HCT116 (cell line): ENCODE data around the gene PPRC1. TPM values are rescaled to one million over a fixed set of nuclear protein-coding genes. Genes with fewer than 3 reads are reported as not detected.

Experiments
- ATAC-seq: fragments of 200-7000 bp; cut with Tn5 transposase; 2 replicates; pipeline ENCODE4 v1.9.1; 2020; ENCODE audit warnings: mild to moderate bottlenecking, moderate library complexity
- BruUV-seq: library from RNA; stranded (reverse); fragments of 400-500 nt; replicated peaks from 2 replicates; lab custom pipeline; 2021; lab: Mats Ljungman, UMichigan
- CTCF ChIA-PET: fragments of 300-600 bp; sonication (Branson Sonifier 250); formaldehyde crosslinking; loops from one replicate; lab custom pipeline; 2021; ENCODE audit warnings: antibody characterized with exemption; lab: Charles Lee
- POLR2A ChIA-PET: fragments of 300-600, 350-600 bp; sonication (Branson Sonifier 250); formaldehyde crosslinking; loops from one replicate; lab custom pipeline; 2021; ENCODE audit warnings: antibody characterized with exemption; lab: Charles Lee
- RAD21 ChIA-PET, 2 experiments: fragments of 300-600 bp; sonication (Branson Sonifier 250); formaldehyde crosslinking; loops; one replicate each; lab custom pipeline; 2023; ENCODE audit warnings: low total read pairs in 2 of 2; ENCODE audit not compliant: uncharacterized antibody in 2 of 2, unreplicated experiment in 2 of 2, low non-redundant PET in 1 of 2; lab: Charles Lee
- DNase-seq: peaks from one replicate; pipeline ENCODE4 v3.0.0-alpha.2; 2010; ENCODE audit warnings: low read depth, low spot score
- H2AFZ ChIP-seq: fragments of 200-600 bp; shearing (Covaris generic), sonication (generic); 2 replicates; pipeline ENCODE4 v1.6.1; 2017; ENCODE audit warnings: low read depth, mixed run types, mixed read lengths, antibody characterized with exemption, low read length; ENCODE audit not compliant: poor library complexity, severe bottlenecking
- H3K27ac ChIP-seq: 2 replicates; pipeline ENCODE4 v1.5.1; 2012; ENCODE audit warnings: low read depth, low read length
- H3K27me3 ChIP-seq: fragments of 200-600 bp; sonication (generic); 2 replicates; pipeline ENCODE4 v1.6.1; 2016; ENCODE audit warnings: mixed run types, low read length, mixed read lengths; ENCODE audit not compliant: insufficient read depth
- H3K36me3 ChIP-seq, 2 experiments: fragments of 200-500 bp in 1 of 2; fragments of 200-600 bp in 1 of 2; sonication (Bioruptor generic) in 1 of 2; sonication (generic) in 1 of 2; 2 replicates each; pipeline versions ENCODE4 v1.5.1 to v1.6.1; 2014 to 2016; ENCODE audit warnings: low read length in 2 of 2, inconsistent platforms in 1 of 2, mixed read lengths in 1 of 2, mixed run types in 1 of 2; ENCODE audit not compliant: insufficient read depth in 2 of 2, control insufficient read depth in 1 of 2
- H3K4me1 ChIP-seq, 2 experiments: fragments of 200-600 bp in 1 of 2; sonication (generic) in 1 of 2; 2 replicates each; pipeline versions ENCODE4 v1.5.1 to v1.6.1; 2012 to 2017; ENCODE audit warnings: low read length in 2 of 2, inconsistent platforms in 1 of 2, mild to moderate bottlenecking in 1 of 2, mixed read lengths in 1 of 2, mixed run types in 1 of 2, moderate library complexity in 1 of 2; ENCODE audit not compliant: insufficient read depth in 2 of 2, control insufficient read depth in 1 of 2
- H3K4me2 ChIP-seq: fragments of 200-600 bp; sonication (generic); 2 replicates; pipeline ENCODE4 v1.6.1; 2017; ENCODE audit warnings: mixed run types, low read length, mixed read lengths
- H3K4me3 ChIP-seq, 2 experiments: fragments of 200-600 bp in 1 of 2; sonication (generic) in 1 of 2; replicated peaks in 1 of 2; 2 replicates each; pipeline ENCODE4 v1.5.1; 2011 to 2016; ENCODE audit warnings: low read length in 2 of 2, control low read depth in 1 of 2, low read depth in 1 of 2, mild to moderate bottlenecking in 1 of 2, mixed read lengths in 1 of 2, mixed run types in 1 of 2
- H3K79me2 ChIP-seq: fragments of 200-600 bp; sonication (generic); 2 replicates; pipeline ENCODE4 v1.6.1; 2017; ENCODE audit warnings: mild to moderate bottlenecking, mixed run types, low read length, moderate library complexity, mixed read lengths; ENCODE audit not compliant: insufficient read depth
- H3K9ac ChIP-seq: fragments of 200-600 bp; sonication (generic); 2 replicates; pipeline ENCODE4 v1.6.1; 2016; ENCODE audit warnings: low read length, mixed read lengths
- H3K9me2 ChIP-seq: fragments of 200-600 bp; sonication (generic), shearing (Covaris generic); 2 replicates; pipeline ENCODE4 v1.6.1; 2017; ENCODE audit warnings: mixed run types, mild to moderate bottlenecking, moderate library complexity; ENCODE audit not compliant: insufficient read depth
- H3K9me3 ChIP-seq, 2 experiments: fragments of 200-500 bp in 1 of 2; fragments of 200-600 bp in 1 of 2; sonication (Bioruptor generic) in 1 of 2; sonication (generic) in 1 of 2; 2 replicates each; pipeline ENCODE4 v1.6.1; 2014 to 2017; ENCODE audit warnings: low read length in 2 of 2, mixed read lengths in 2 of 2, inconsistent platforms in 1 of 2, low read depth in 1 of 2, mild to moderate bottlenecking in 1 of 2, mixed run types in 1 of 2, moderate library complexity in 1 of 2; ENCODE audit not compliant: control insufficient read depth in 1 of 2, insufficient read depth in 1 of 2
- H4K20me1 ChIP-seq: fragments of 200-600 bp; sonication (generic), shearing (Covaris generic); 2 replicates; pipeline ENCODE4 v1.6.1; 2017; ENCODE audit warnings: mixed run types, mild to moderate bottlenecking, moderate library complexity; ENCODE audit not compliant: insufficient read depth
- ELF1 ChIP-seq: IDR thresholded peaks from 2 replicates; pipeline ENCODE4 v1.6.1; 2012; ENCODE audit warnings: low read depth, borderline replicate concordance
- EZH2 ChIP-seq: fragments of 200-600 bp; sonication (generic); IDR thresholded peaks from 2 replicates; pipeline ENCODE4 v1.6.1; 2017; ENCODE audit warnings: antibody characterized with exemption, mixed run types
- JUND ChIP-seq: IDR thresholded peaks from 2 replicates; pipeline ENCODE4 v1.6.1; 2012
- POLR2A ChIP-seq: IDR thresholded peaks from 2 replicates; pipeline ENCODE4 v1.7.0; 2011; ENCODE audit warnings: borderline replicate concordance; ENCODE audit not compliant: insufficient read depth, insufficient read length; ENCODE audit errors: extremely low read depth
- POLR2AphosphoS5 ChIP-seq: IDR thresholded peaks from 2 replicates; pipeline ENCODE4 v1.6.1; 2011; ENCODE audit warnings: mild to moderate bottlenecking, low read depth, low read length, moderate library complexity
- SIN3A ChIP-seq: IDR thresholded peaks from 2 replicates; pipeline ENCODE4 v1.6.1; 2012; ENCODE audit warnings: low read depth
- SRF ChIP-seq: IDR thresholded peaks from 2 replicates; pipeline ENCODE4 v1.6.1; 2012; ENCODE audit warnings: low read depth
- TCF7L2 ChIP-seq: IDR thresholded peaks from 2 replicates; pipeline ENCODE4 v1.7.0; 2011; ENCODE audit warnings: borderline replicate concordance, inconsistent platforms; ENCODE audit not compliant: insufficient read depth, insufficient read length; ENCODE audit errors: extremely low read depth
- YY1 ChIP-seq: IDR thresholded peaks from 2 replicates; pipeline ENCODE4 v1.6.1; 2011; ENCODE audit warnings: low read length, low read depth, moderate library complexity, mild to moderate bottlenecking; ENCODE audit not compliant: insufficient replicate concordance; ENCODE audit errors: extremely low read depth
- ZFX ChIP-seq: fragments of 450-650 bp; IDR thresholded peaks from 2 replicates; pipeline ENCODE4 v1.6.1; 2017
- ZNF274 ChIP-seq: fragments of 200-500 bp; sonication (Bioruptor generic); IDR thresholded peaks from 2 replicates; pipeline ENCODE4 v1.6.1; 2014; ENCODE audit warnings: mild to moderate bottlenecking, low read depth, low read length, inconsistent platforms
- intact Hi-C: fragments of 100-400 bp; cut with micrococcal nuclease; formaldehyde crosslinking; loops from 2 replicates; pipeline ENCODE4 v1.10.0; 2022
- total RNA-seq: library from RNA; stranded (reverse); gene quantifications from one replicate; pipeline ENCODE4 v1.2.1, GENCODE V29; 2021; ENCODE audit not compliant: unreplicated experiment
- TF ChIP-seq, protein P1 (sequence below): IDR thresholded peaks from 2 replicates; pipeline ENCODE4 v1.6.1; 2012

PPRC1 gene
- total RNA-seq, 1 experiment from 2014 or later: 93.0 TPM

GRCh38 chr10:102175415-102175814, 42.6 kb downstream of the PPRC1 start:
- no peak overlapping the region for H3K4me2 ChIP-seq
- no peaks in the 10 kb centered on the region for H3K4me1 ChIP-seq
- no peak for DNase-seq
- H3K9me3 ChIP-seq: no peaks in the 10 kb centered on the region
- ChIA-PET CTCF (no interaction called here), RAD21 (no interaction called here), POLR2A (no interaction called here)
- no peaks in the 10 kb centered on the region for H4K20me1 ChIP-seq
- no peak overlapping the region for H3K9ac ChIP-seq
- TF ChIP-seq, protein P1, sequence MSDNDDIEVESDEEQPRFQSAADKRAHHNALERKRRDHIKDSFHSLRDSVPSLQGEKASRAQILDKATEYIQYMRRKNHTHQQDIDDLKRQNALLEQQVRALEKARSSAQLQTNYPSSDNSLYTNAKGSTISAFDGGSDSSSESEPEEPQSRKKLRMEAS: no peak
- no peak for TF ChIP-seq JUND
- TF ChIP-seq TCF7L2: no peak
- no peak for TF ChIP-seq ZNF274
- H3K79me2 ChIP-seq: no peaks in the 10 kb centered on the region
- intact Hi-C loops: no loop called here
- no peak overlapping the region for H3K27ac ChIP-seq
- no peak for ATAC-seq
- no TSS peak for BruUV-seq
- H2AFZ ChIP-seq: no peak overlapping the region
- H3K9me2 ChIP-seq: no peaks in the 10 kb centered on the region
- H3K4me3 ChIP-seq: no peak overlapping the region
- H3K27me3 ChIP-seq: no peaks in the 10 kb centered on the region
- no peaks in the 10 kb centered on the region for H3K36me3 ChIP-seq

- Histone ChIP-seq H3K4me3 (no peak overlapping the region), H3K9ac (no peak overlapping the region), H3K79me2 (no peaks in the 10 kb centered on the region), H3K27ac (no peak overlapping the region), H4K20me1 (no peaks in the 10 kb centered on the region), H3K9me2 (no peaks in the 10 kb centered on the region), H3K36me3 (no peaks in the 10 kb centered on the region), H3K4me2 (no peak overlapping the region), H3K4me1 (no peaks in the 10 kb centered on the region), H2AFZ (no peak overlapping the region), H3K9me3 (peaks cover 16 to 21% of the 10 kb centered on the region in 2 experiments; a peak in 3 of 4 replicates), H3K27me3 (no peaks in the 10 kb centered on the region)
- POLR2A ChIA-PET: no interaction called here
- DNase-seq (no peak), ATAC-seq (no peak)
- CTCF ChIA-PET: no interaction called here
- intact Hi-C loops: no loop called here
- no TSS peak for BruUV-seq
- TF ChIP-seq ZFX (no peak), SRF (no peak), YY1 (no peak), EZH2 (no peak), ELF1 (no peak), POLR2AphosphoS5 (no peak), POLR2A (no peak), SIN3A (no peak)
- RAD21 ChIA-PET: no interaction called here
These were observed 51.8 kb downstream of the PPRC1 start for GRCh38 chr10:102184606-102185005.
